Choroid plexus epithelial cell (primary cell): ENCODE results near the gene SLC36A3.

ENCODE experiments used
- DNase-seq: peaks from one replicate; pipeline ENCODE4 v3.0.0-alpha.2; 2010; ENCODE audit warnings: low read depth
- H3K4me3 ChIP-seq: 2 replicates; pipeline ENCODE4 v1.5.1; 2011; ENCODE audit warnings: low read depth, mild to moderate bottlenecking, control low read depth, low read length, moderate library complexity
- TF ChIP-seq, protein P1 (sequence below): conservative IDR thresholded peaks from 2 replicates; pipeline ENCODE4 v1.5.1; 2011; ENCODE audit warnings: low read depth, mild to moderate bottlenecking, control low read depth, inconsistent platforms, low read length, moderate library complexity

SLC36A3 gene

DNA sequence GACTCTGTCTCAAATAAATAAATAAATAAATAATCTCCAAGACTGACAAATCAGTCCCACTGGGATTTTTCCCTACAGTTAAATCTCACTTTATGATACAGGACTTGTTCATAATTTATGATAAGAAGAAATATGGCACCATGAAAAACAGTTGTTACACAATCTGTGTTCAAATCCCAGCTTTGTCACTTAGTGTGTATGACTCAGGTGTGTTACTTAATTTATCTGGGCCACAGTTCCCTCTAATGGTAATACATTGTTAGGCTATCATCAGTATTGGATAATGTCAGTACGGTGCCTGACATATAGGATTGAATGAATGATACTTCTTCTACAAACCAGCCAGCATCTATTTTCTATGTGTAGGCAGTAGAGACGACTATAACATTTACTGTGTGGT is 23.1 kb downstream of the SLC36A3 start:
- no peak overlapping the region for H3K4me3 ChIP-seq
- TF ChIP-seq, protein P1, sequence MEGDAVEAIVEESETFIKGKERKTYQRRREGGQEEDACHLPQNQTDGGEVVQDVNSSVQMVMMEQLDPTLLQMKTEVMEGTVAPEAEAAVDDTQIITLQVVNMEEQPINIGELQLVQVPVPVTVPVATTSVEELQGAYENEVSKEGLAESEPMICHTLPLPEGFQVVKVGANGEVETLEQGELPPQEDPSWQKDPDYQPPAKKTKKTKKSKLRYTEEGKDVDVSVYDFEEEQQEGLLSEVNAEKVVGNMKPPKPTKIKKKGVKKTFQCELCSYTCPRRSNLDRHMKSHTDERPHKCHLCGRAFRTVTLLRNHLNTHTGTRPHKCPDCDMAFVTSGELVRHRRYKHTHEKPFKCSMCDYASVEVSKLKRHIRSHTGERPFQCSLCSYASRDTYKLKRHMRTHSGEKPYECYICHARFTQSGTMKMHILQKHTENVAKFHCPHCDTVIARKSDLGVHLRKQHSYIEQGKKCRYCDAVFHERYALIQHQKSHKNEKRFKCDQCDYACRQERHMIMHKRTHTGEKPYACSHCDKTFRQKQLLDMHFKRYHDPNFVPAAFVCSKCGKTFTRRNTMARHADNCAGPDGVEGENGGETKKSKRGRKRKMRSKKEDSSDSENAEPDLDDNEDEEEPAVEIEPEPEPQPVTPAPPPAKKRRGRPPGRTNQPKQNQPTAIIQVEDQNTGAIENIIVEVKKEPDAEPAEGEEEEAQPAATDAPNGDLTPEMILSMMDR: no peak
- DNase-seq: no peak

DNA sequence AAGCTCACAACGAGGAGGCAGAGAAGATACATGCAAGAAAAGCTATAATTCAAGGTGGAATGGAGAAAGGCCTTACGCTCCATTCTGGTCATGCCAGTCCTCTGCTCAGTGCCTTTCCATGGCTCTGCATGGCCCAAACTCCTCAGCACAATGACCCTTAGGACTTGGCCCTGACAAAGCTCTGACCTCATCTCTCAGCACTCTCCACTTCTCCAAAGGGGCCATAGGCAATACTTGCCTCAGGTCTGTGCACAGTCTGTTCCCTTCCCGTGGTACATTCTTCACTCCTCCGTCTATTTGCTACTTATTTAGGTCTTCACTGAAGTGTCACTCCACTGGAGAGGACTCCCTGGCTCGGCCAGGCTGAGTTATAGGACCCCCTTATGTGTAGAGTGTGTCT is 24.7 kb downstream of the SLC36A3 start:
- TF ChIP-seq, protein P1: no peak
- DNase-seq: no peak
- H3K4me3 ChIP-seq: no peak overlapping the region

DNA sequence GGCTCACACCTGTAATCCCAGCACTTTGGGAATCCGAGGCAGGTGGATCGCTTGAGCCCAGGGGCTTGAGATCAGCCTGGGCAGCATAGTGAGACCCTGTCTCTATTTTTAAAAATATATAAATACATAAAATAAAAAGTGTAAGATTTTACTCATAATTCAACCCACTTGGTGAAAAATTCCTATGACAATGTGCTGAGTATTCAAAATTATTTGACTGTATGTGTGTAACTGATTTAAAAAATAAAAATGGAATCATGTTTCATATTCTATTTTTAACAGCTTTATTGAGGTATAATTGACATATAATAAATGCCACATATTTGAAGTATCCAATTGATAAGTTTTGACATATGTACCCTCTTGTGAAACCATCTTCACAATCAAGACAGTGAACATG is 27.8 kb downstream of the SLC36A3 start:
- TF ChIP-seq, protein P1: no peak
- no peak overlapping the region for H3K4me3 ChIP-seq
- no peak for DNase-seq

DNA sequence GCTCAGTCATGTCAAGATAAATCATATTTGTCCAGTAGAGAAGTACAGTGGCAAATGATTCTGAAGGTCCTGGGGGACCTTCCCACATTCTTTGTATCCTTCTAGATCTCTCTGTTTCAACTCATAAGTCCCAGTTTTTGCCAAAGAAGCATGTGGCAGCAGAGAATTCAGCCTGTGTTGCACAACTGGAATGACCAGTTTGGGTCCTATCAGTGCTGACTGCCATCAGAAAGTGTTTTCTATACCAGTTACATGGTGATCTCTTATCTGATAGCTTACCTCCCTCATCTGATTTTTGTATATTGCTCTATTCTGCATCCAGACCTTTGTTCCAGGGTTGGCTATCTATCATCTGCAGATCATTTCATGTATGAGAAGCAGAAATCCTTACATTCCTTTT is 28.9 kb downstream of the SLC36A3 start:
- DNase-seq: no peak
- TF ChIP-seq, protein P1: no peak
- H3K4me3 ChIP-seq: no peak overlapping the region

DNA sequence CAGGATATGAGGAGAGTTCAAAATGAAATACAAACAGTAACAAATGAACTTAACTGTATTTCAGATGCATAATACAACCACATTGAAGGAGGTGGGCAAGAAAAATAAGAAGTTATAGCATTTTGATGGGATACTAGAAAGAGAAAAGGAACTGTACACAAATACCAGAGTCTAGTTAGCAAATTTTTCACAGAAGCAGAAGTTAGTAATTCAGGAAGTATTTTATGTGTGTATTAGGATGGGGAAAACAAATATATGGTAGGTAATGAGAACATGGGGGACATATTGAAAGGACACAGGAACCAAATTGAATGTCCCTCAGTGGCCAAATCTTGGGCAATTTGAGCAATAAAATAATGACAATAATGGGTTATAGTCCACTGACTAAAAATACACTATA is 32.2 kb downstream of the SLC36A3 start:
- TF ChIP-seq, protein P1: no peak
- no peak for DNase-seq
- H3K4me3 ChIP-seq: no peak overlapping the region

DNA sequence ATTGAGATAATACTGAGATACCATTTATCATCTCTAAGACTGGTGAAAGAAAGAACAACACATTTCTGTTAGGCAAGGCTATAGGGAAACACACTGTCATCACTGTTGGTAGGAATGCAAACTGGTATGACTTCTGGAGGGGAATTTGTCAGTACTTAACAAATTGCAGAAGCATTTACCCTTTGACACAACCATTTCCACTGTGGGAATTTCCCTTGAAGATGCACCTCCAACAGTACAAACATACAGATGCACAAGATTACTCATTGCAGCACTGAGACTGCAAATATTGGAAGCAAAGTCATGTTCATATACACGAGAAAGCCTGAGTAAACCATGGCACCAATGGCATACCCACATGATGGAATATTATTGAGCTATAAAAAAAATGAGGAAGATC is 33.0 kb downstream of the SLC36A3 start:
- DNase-seq: peak; percentile 96
- TF ChIP-seq, protein P1: no peak
- H3K4me3 ChIP-seq: no peak overlapping the region

DNA sequence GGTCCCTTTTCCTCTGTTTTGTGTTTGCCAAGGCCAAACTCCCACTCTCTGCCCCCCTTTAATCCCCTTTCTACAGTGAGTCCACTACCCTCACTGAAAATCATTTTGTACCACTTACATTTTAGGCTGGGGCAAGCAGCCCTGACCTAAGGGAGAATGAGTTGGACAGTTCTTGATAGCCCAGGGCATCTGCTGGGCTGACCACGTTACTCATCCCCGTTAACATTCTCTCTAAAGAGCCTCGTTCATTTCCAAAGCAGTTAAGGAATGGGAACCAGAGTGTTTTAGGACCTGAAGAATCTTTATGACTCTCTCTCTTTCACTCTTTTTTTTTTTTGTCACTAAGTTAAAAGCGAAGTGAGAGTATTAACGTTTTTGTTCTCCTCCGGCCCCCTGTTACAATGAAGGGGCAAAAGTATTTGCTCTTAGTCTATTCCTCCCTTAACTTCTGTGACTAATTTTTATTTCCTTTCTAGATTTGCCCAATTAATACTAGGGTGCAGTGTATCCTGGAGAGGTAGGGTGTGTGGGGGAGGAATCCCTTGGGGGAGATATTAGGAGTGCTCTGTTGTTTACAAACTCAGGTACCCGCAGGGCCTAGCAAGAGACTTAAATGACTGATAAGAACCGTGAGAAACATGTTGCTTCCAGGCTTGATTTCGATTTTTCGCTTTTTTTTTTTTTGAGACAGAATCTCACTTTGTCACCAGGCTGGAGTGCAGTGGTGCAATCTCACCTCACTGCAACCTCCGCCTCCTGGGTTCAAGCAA is 35.9 kb downstream of the SLC36A3 start:
- no peak overlapping the region for H3K4me3 ChIP-seq
- no peak for DNase-seq
- TF ChIP-seq, protein P1: no peak
